Bronchial epithelial cell (primary cell): ENCODE results near the gene ARL13B. TPM values are rescaled to one million over a fixed set of nuclear protein-coding genes. Genes with fewer than 3 reads are reported as not detected.

Experiments used
- DNase-seq: peaks from one replicate; pipeline ENCODE4 v3.0.0-alpha.2; 2010; ENCODE audit warnings: low read depth
- FAIRE-seq: peaks from 2 replicates; lab custom pipeline; 2011; peaks lifted over from hg19 to GRCh38; lab: Jason Lieb, UNC
- H3K27me3 ChIP-seq: 2 replicates; pipeline ENCODE4 v1.5.1; 2011; ENCODE audit warnings: low read length; ENCODE audit not compliant: control insufficient read depth, insufficient read depth
- H3K36me3 ChIP-seq: 2 replicates; pipeline ENCODE4 v1.5.1; 2011; ENCODE audit warnings: low read length; ENCODE audit not compliant: control insufficient read depth, insufficient read depth
- H3K4me3 ChIP-seq: 2 replicates; pipeline ENCODE4 v1.5.1; 2011; ENCODE audit warnings: mild to moderate bottlenecking, low read depth, low read length, control low read depth
- total RNA-seq: library from RNA; depleted of rRNA; stranded (reverse); fragments of >200 nt; gene quantifications from 2 replicates; pipeline ENCODE4 v1.2.1, GENCODE V29; 2014
- TF ChIP-seq, protein P1 (sequence below): IDR thresholded peaks from 2 replicates; pipeline ENCODE4 v1.5.1; 2011; ENCODE audit warnings: mild to moderate bottlenecking, moderate library complexity, low read length, control low read depth, inconsistent platforms; ENCODE audit not compliant: insufficient read depth, severe bottlenecking

Gene ARL13B
- total RNA-seq, 1 donor from 2014 or later = 6.8 TPM

DNA sequence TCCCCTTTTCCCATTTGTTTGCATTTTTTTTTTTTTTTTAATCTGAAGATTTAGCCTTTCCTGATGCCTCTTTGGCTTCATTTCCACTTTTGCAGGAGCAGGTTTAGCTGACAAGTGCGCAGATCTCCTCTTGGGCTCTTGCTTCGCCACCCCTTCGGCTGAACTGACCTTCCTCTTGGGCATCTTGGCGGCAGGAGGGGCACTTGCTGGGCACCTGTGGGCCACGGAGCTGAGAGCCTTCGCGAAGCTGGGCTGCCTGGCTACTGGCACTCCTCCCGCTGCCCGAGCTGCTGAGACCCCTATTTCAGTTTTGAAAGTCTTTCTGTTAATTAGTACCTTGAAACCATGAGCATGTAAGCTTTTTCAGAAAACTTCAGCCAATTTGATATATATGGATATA, 8.8 kb downstream of the ARL13B start:
- FAIRE-seq = no peak
- no peak for DNase-seq
- Histone ChIP-seq H3K4me3 (no peak overlapping the region), H3K36me3 (peaks cover 2% of the 10 kb centered on the region), H3K27me3 (no peaks in the 10 kb centered on the region)
- TF ChIP-seq, protein P1, sequence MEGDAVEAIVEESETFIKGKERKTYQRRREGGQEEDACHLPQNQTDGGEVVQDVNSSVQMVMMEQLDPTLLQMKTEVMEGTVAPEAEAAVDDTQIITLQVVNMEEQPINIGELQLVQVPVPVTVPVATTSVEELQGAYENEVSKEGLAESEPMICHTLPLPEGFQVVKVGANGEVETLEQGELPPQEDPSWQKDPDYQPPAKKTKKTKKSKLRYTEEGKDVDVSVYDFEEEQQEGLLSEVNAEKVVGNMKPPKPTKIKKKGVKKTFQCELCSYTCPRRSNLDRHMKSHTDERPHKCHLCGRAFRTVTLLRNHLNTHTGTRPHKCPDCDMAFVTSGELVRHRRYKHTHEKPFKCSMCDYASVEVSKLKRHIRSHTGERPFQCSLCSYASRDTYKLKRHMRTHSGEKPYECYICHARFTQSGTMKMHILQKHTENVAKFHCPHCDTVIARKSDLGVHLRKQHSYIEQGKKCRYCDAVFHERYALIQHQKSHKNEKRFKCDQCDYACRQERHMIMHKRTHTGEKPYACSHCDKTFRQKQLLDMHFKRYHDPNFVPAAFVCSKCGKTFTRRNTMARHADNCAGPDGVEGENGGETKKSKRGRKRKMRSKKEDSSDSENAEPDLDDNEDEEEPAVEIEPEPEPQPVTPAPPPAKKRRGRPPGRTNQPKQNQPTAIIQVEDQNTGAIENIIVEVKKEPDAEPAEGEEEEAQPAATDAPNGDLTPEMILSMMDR = no peak

DNA sequence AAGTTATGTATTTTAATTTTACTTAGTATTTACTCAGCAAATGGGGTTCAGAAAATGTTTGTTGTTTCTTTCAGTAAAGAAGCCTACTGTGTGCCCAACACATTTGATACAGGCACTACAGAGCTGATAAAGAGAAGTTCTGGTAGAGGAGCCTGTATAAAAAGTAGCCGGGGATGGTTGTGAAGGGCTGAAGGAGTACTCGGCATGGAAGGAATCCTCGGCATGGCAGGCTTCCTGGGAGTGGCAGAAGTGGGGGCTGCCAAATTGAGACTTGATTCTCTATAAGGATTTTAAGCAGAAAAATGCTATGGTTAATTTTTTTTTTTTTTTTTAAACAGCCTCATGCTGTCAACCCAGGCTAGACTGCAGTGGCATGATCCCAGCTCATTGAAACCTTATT, 9.3 kb downstream of the ARL13B start:
- H3K4me3 ChIP-seq = no peak overlapping the region
- FAIRE-seq = no peak
- no peaks in the 10 kb centered on the region for H3K27me3 ChIP-seq
- peaks cover 2% of the 10 kb centered on the region for H3K36me3 ChIP-seq
- DNase-seq = no peak
- TF ChIP-seq, protein P1 = no peak

DNA sequence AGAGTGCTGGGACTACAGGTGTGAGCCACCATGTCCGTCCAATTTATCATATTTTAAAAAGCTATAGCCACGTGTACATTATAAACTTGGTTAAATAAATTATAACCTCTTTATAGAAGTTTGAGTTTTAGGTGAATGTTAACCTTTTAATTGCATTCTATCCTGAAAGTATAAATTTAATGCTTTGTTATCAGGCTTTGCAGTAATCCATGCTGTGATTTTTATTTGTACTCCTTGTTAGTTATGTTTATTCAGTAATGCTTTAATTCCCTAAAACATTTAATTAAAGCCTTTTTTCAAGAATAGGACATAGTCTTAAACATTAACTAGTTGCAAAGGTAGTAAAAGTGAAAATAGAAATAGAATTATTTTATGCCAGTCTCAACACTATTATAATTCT, 11.7 kb downstream of the ARL13B start:
- peaks cover 2% of the 10 kb centered on the region for H3K36me3 ChIP-seq
- no peak for DNase-seq
- H3K27me3 ChIP-seq = no peaks in the 10 kb centered on the region
- no peak overlapping the region for H3K4me3 ChIP-seq
- FAIRE-seq = no peak
- TF ChIP-seq, protein P1 = no peak

DNA sequence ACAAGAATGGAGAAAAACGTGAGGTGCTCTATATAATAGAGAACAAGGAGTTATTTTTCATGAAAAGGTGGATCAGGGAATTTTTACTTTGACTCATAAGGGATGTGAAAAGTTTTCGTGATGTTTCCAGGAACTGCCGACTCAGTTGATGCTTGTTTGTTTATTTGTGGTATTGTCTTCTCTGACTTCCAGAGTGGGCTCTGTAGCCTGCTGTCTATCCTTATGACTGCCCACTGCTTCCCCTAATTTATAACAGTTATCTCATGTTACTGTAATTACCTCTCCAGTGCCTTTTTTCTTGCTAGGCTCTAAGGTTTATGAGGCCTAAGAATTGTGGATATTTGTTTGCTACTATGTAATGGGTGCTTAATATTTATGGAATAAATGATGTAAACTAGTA, 12.3 kb downstream of the ARL13B start:
- DNase-seq = no peak
- FAIRE-seq = no peak

DNA sequence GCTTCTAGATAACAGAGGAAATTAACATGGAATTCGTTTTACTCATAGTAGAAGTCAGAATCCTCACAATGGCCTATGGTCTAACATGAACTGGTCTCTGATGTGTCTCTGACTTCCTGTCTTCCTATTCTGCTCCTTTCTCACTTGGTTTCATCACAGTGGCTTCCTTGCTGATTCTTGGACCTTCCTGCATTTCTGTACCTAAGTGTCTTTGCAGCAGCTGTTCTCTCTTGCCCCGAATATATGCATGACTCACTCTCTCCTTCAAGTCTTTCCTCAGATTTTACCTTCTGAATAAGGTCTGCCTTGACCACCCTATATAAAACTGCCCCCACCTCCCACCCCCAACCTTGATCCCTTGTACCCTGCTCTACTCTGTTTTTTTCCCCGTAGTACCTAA, 14.1 kb downstream of the ARL13B start:
- TF ChIP-seq, protein P1 = no peak
- DNase-seq (peak; percentile 17), FAIRE-seq (no peak)
- H3K36me3 ChIP-seq = no peaks in the 10 kb centered on the region
- no peak overlapping the region for H3K4me3 ChIP-seq
- H3K27me3 ChIP-seq = no peaks in the 10 kb centered on the region

More for the DNA sequence above, 12.3 kb downstream of the ARL13B start:
- no peaks in the 10 kb centered on the region for H3K27me3 ChIP-seq
- TF ChIP-seq, protein P1 = no peak
- peaks cover 2% of the 10 kb centered on the region for H3K36me3 ChIP-seq
- H3K4me3 ChIP-seq = no peak overlapping the region

DNA sequence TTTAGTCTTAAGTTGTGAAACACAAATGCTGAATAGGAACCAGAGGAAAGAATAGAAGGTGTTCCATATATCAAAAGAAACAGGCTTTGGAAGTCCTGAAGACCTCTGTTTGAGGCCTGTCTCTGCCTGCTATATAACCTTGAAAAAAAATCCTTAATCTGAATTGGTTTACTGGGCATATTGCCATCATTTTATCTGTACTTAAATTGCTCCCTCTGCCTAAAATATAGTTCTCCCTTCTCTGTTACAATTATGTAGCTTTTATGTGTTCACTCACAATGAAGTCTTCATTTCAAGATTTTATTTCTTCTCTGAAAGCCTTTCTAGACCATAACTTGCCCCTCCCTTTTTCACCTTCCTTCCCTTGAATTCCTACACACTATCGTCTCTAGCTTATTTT, 21.2 kb downstream of the ARL13B start:
- DNase-seq (no peak), FAIRE-seq (no peak)
- no peaks in the 10 kb centered on the region for H3K27me3 ChIP-seq
- no peaks in the 10 kb centered on the region for H3K36me3 ChIP-seq
- TF ChIP-seq, protein P1 = no peak
- H3K4me3 ChIP-seq = no peak overlapping the region
